GM18517 (cell line): ENCODE measurements around the gene INPP5A.
"Not testable (repeated sequence)": the region's sequence is repeated elsewhere in the genome, so short reads cannot be mapped to it uniquely, and the experiment has no call there.

ENCODE experiments used
- ATAC-seq: cut with Tn5 transposase; IDR thresholded peaks from one replicate; pipeline ENCODE4 v1.9.1; 2021; ENCODE audit warnings: mild to moderate bottlenecking, moderate library complexity; ENCODE audit not compliant: unreplicated experiment

Gene INPP5A

GRCh38 chr10:132537684-132538001 is at the start of gene INPP5A:
Gene INPP5A, plus strand, starts transcription at chr10:132537787. Its CDS starts 310 bp downstream, at chr10:132538097.
- no peak for ATAC-seq

- no peak for ATAC-seq
Measured at GRCh38 chr10:132488231-132488821, 49.3 kb upstream of the INPP5A start.

GRCh38 chr10:132489053-132489703 is 48.4 kb upstream of the INPP5A start:
- no peak for ATAC-seq

GRCh38 chr10:132489704-132490534 is 47.7 kb upstream of the INPP5A start:
- ATAC-seq, result no peak

GRCh38 chr10:132491534-132491933 is 46.1 kb upstream of the INPP5A start:
- not testable (repeated sequence) for ATAC-seq

GRCh38 chr10:132492323-132493025 is 45.1 kb upstream of the INPP5A start:
- ATAC-seq, result no peak

- ATAC-seq, result no peak
Measured at GRCh38 chr10:132493246-132493755, 44.3 kb upstream of the INPP5A start.

- no peak for ATAC-seq
Measured at GRCh38 chr10:132493756-132494290, 43.8 kb upstream of the INPP5A start.

GRCh38 chr10:132494866-132495630 is 42.5 kb upstream of the INPP5A start:
- ATAC-seq, result no peak

GRCh38 chr10:132496360-132497062 is 41.1 kb upstream of the INPP5A start:
- no peak for ATAC-seq

GRCh38 chr10:132497063-132497680 is 40.4 kb upstream of the INPP5A start:
- no peak for ATAC-seq

GRCh38 chr10:132497861-132498561 is 39.6 kb upstream of the INPP5A start:
- ATAC-seq, result no peak

- ATAC-seq, result no peak
Measured at GRCh38 chr10:132498562-132499366, 38.8 kb upstream of the INPP5A start.

- no peak for ATAC-seq
Measured at GRCh38 chr10:132499367-132499685, 38.3 kb upstream of the INPP5A start.

- ATAC-seq, result no peak
Measured at GRCh38 chr10:132500781-132501415, 36.7 kb upstream of the INPP5A start.

- ATAC-seq, result no peak
Measured at GRCh38 chr10:132502544-132503300, 34.9 kb upstream of the INPP5A start.
